ENCODE measurements around the gene PLXDC2. TPM values are rescaled to one million over a fixed set of nuclear protein-coding genes. Genes with fewer than 3 reads are reported as not detected.

PLXDC2 gene
- total RNA-seq, 1 experiment from 2014 or later: 0.20 TPM

DNA sequence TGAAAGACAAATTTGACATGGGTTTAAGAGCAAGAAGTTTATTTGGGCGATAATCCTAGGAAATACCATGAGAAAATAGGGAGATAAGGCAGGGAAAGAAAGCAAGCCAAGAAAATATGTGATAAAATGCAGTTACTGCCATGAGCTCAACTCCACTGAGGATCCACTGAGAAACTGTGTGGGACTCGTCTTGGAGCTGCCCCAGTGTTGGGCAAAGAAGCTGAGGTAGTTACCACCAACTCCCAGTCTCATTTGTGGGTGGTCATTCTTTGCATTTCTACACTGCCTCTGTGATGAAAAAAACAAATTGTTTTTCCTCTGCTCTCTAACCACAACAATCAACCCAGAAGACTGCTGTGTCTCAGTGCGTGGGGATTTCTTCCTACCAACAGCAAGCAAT is 498.2 kb downstream of the PLXDC2 start:
- POLR2A ChIA-PET: no interaction called here
- intact Hi-C loops (cut with micrococcal nuclease): no loop called here
- BruUV-seq (replicated peaks): no TSS peak
- no peaks in the 10 kb centered on the region for H3K79me2 ChIP-seq (ENCODE audit: insufficient read depth, low read length)
- RAD21 ChIA-PET (ENCODE audit: low non-redundant PET in 1 of 2, low total read pairs in 2 of 2, uncharacterized antibody in 2 of 2, unreplicated experiment in 2 of 2): no interaction called here
- ATAC-seq: no peak
- TF ChIP-seq SIN3A (IDR thresholded peaks at IDR 0.05; ENCODE audit: low read depth): no peak
- no peak for TF ChIP-seq CEBPB (IDR thresholded peaks at IDR 0.05; ENCODE audit: low read depth)
- no peak for TF ChIP-seq ELF1 (IDR thresholded peaks at IDR 0.05; ENCODE audit: borderline replicate concordance, low read depth)
- no peak for TF ChIP-seq TCF7L2 (IDR thresholded peaks at IDR 0.05; ENCODE audit: borderline replicate concordance, extremely low read depth, insufficient read depth, insufficient read length)
- TF ChIP-seq POLR2AphosphoS5 (IDR thresholded peaks at IDR 0.05; ENCODE audit: low read depth, low read length): no peak
- TF ChIP-seq EZH2phosphoT487 (IDR thresholded peaks at IDR 0.05; ENCODE audit: borderline replicate concordance): no peak
- TF ChIP-seq, protein P1, sequence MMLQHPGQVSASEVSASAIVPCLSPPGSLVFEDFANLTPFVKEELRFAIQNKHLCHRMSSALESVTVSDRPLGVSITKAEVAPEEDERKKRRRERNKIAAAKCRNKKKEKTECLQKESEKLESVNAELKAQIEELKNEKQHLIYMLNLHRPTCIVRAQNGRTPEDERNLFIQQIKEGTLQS (IDR thresholded peaks at IDR 0.05): no peak
- TF ChIP-seq SP1 (IDR thresholded peaks at IDR 0.05; ENCODE audit: low read depth): no peak
- no peak for TF ChIP-seq POLR2A (IDR thresholded peaks at IDR 0.05; ENCODE audit: borderline replicate concordance, extremely low read depth, insufficient read depth, insufficient read length)
- TF ChIP-seq ZNF274 (IDR thresholded peaks at IDR 0.05; ENCODE audit: low read depth, low read length): no peak
- TF ChIP-seq, protein P2, sequence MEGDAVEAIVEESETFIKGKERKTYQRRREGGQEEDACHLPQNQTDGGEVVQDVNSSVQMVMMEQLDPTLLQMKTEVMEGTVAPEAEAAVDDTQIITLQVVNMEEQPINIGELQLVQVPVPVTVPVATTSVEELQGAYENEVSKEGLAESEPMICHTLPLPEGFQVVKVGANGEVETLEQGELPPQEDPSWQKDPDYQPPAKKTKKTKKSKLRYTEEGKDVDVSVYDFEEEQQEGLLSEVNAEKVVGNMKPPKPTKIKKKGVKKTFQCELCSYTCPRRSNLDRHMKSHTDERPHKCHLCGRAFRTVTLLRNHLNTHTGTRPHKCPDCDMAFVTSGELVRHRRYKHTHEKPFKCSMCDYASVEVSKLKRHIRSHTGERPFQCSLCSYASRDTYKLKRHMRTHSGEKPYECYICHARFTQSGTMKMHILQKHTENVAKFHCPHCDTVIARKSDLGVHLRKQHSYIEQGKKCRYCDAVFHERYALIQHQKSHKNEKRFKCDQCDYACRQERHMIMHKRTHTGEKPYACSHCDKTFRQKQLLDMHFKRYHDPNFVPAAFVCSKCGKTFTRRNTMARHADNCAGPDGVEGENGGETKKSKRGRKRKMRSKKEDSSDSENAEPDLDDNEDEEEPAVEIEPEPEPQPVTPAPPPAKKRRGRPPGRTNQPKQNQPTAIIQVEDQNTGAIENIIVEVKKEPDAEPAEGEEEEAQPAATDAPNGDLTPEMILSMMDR (IDR thresholded peaks at IDR 0.05 in 2 of 3, conservative IDR thresholded peaks at IDR 0.05 in 1 of 3; ENCODE audit: borderline replicate concordance in 1 of 3, insufficient read depth in 1 of 3, low read depth in 2 of 3, low read length in 2 of 3): no peak
- TF ChIP-seq, protein P3, sequence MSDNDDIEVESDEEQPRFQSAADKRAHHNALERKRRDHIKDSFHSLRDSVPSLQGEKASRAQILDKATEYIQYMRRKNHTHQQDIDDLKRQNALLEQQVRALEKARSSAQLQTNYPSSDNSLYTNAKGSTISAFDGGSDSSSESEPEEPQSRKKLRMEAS (IDR thresholded peaks at IDR 0.05): no peak
- H2AFZ ChIP-seq (ENCODE audit: low read depth, low read length, poor library complexity, severe bottlenecking): no peak overlapping the region
- H3K9me3 ChIP-seq (ENCODE audit: control insufficient read depth in 1 of 2, insufficient read depth in 1 of 2, low read depth in 1 of 2, low read length in 2 of 2): peaks cover 4 to 16% of the 10 kb centered on the region in 2 experiments; a peak in 2 of 4 replicates
- H3K9me2 ChIP-seq (ENCODE audit: insufficient read depth): no peaks in the 10 kb centered on the region
- no peak overlapping the region for H3K27ac ChIP-seq (ENCODE audit: low read depth, low read length)
- no peaks in the 10 kb centered on the region for H3K27me3 ChIP-seq (ENCODE audit: insufficient read depth, low read length)
- H3K4me1 ChIP-seq (ENCODE audit: control insufficient read depth in 1 of 2, insufficient read depth in 2 of 2, low read length in 2 of 2): no peaks in the 10 kb centered on the region
- CTCF ChIA-PET: no interaction called here
- no peak overlapping the region for H3K9ac ChIP-seq (ENCODE audit: low read length)
- DNase-seq (ENCODE audit: low read depth, low spot score): no peak
- no peaks in the 10 kb centered on the region for H3K36me3 ChIP-seq (ENCODE audit: control insufficient read depth in 1 of 2, insufficient read depth in 2 of 2, low read length in 2 of 2)
- H4K20me1 ChIP-seq (ENCODE audit: insufficient read depth): no peaks in the 10 kb centered on the region
- no peak overlapping the region for H3K4me2 ChIP-seq (ENCODE audit: low read length)
- no peak overlapping the region for H3K4me3 ChIP-seq (replicated peaks in 1 of 2; ENCODE audit: low read depth in 1 of 2, low read length in 2 of 2)

All from HCT116 (cell line).